Natural killer cell (primary cell): ENCODE results near the gene CCDC152. TPM values are rescaled to one million over a fixed set of nuclear protein-coding genes. Genes with fewer than 3 reads are reported as not detected.

Source experiments
- ATAC-seq, 3 donors: fragments of 150-1000 bp in 2 of 3; fragments of 200-7000 bp in 1 of 3; cut with Tn5 transposase; 1 replicate in 1 of 3; 2 replicates in 2 of 3; pipeline ENCODE4 v1.10.0; 2021; ENCODE audit warnings: mild to moderate bottlenecking in 2 of 3, moderate library complexity in 2 of 3
- DNase-seq, 2 donors: peaks; one replicate each; pipeline versions ENCODE4 v3.0.0 to v3.0.0-alpha.2; 2013 to 2021; ENCODE audit warnings: mixed read lengths in 1 of 2
- H3K27ac ChIP-seq: one replicate; pipeline ENCODE4 v1.5.1; 2013; ENCODE audit warnings: mild to moderate bottlenecking, low read length
- H3K27me3 ChIP-seq: one replicate; pipeline ENCODE4 v1.6.1; 2013; ENCODE audit warnings: low read length; ENCODE audit not compliant: control insufficient read depth, insufficient read depth
- H3K36me3 ChIP-seq: one replicate; pipeline ENCODE4 v1.6.1; 2013; ENCODE audit warnings: low read length; ENCODE audit not compliant: control insufficient read depth, insufficient read depth
- H3K4me1 ChIP-seq: one replicate; pipeline ENCODE4 v1.6.1; 2013; ENCODE audit warnings: low read length; ENCODE audit not compliant: control insufficient read depth, insufficient read depth
- H3K4me3 ChIP-seq: one replicate; pipeline ENCODE4 v1.5.1; 2013; ENCODE audit warnings: low read length
- H3K9me3 ChIP-seq: one replicate; pipeline ENCODE4 v1.6.1; 2013; ENCODE audit warnings: low read length; ENCODE audit not compliant: control insufficient read depth, insufficient read depth
- H3K27ac Mint-ChIP-seq, 2 donors: one replicate each; pipeline ENCODE4 v1.8.0; 2022; ENCODE audit warnings: mild to moderate bottlenecking in 2 of 2, mixed read lengths in 2 of 2, moderate library complexity in 1 of 2
- H3K27me3 Mint-ChIP-seq, 2 donors: one replicate each; pipeline ENCODE4 v1.8.0; 2022; ENCODE audit warnings: low read depth in 2 of 2, mixed read lengths in 2 of 2
- H3K36me3 Mint-ChIP-seq: one replicate; pipeline ENCODE4 v1.8.0; 2022; ENCODE audit warnings: mixed read lengths
- H3K4me1 Mint-ChIP-seq, 2 donors: one replicate each; pipeline ENCODE4 v1.8.0; 2022; ENCODE audit warnings: mixed read lengths in 2 of 2
- H3K4me3 Mint-ChIP-seq: one replicate; pipeline ENCODE4 v1.8.0; 2022; ENCODE audit warnings: mild to moderate bottlenecking, moderate library complexity, mixed read lengths
- H3K9me3 Mint-ChIP-seq, 2 donors: one replicate each; pipeline ENCODE4 v1.8.0; 2022; ENCODE audit warnings: mixed read lengths in 2 of 2
- WGBS: methylation state at CpG from one replicate; pipeline ENCODE4 v1.1.7; 2013; ENCODE audit warnings: missing lambda C conversion rate; ENCODE audit not compliant: insufficient coverage; 5-methylcytosine and 5-hydroxymethylcytosine counted together
- intact Hi-C: fragments of 100-400 bp; cut with micrococcal nuclease; formaldehyde crosslinking; loops from one replicate; pipeline ENCODE4 v1.14.2; 2022
- total RNA-seq, 4 donors: library from RNA; stranded (reverse); fragments of 120-200 nt in 1 of 4; gene quantifications; one replicate each; pipeline versions ENCODE4 v1.2.3 to v1.2.4, GENCODE V29; 2013 to 2022
- TF ChIP-seq, protein P1 (sequence below): fragments of 200-600 bp; IDR thresholded peaks from one replicate; pipeline ENCODE4 v1.8.0; 2022; ENCODE audit warnings: antibody characterized with exemption

The CCDC152 gene
- total RNA-seq, 3 donors from 2014 or later (not counting 1 experiment from before 2014, with no cell fraction given): 4.0 to 4.9 (median 4.0) TPM

DNA sequence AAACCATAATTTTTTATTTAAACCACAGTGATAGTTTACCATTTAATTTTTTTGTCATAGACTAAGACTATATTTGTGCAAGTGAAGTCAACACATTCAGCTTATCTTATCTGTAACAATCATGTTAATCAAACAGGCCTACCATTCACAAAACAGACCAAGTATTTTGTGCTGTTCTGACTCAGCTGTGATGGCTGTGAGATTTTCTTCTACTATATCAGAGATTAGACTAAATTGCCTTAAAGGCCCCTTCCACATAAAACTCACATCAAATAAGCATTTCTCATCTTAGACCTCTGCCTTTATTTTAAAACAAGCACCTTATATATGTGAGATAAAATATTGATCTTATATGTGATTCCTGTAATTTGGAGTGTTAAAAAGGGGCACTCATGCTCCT lies 13.4 kb downstream of the CCDC152 start:
- DNase-seq: no peak
- no peaks in the 10 kb centered on the region for H3K4me1 Mint-ChIP-seq
- Histone ChIP-seq H3K9me3 (no peaks in the 10 kb centered on the region), H3K36me3 (no peaks in the 10 kb centered on the region), H3K4me3 (no peak overlapping the region), H3K4me1 (no peaks in the 10 kb centered on the region), H3K27ac (no peak overlapping the region), H3K27me3 (no peaks in the 10 kb centered on the region)
- H3K9me3 Mint-ChIP-seq: no peaks in the 10 kb centered on the region
- peaks cover 4 to 5% of the 10 kb centered on the region in 2 donors for H3K27me3 Mint-ChIP-seq
- ATAC-seq: no peak
- intact Hi-C loops: no loop called here
- H3K36me3 Mint-ChIP-seq: no peaks in the 10 kb centered on the region
- H3K27ac Mint-ChIP-seq: no peak overlapping the region
- TF ChIP-seq, protein P1, sequence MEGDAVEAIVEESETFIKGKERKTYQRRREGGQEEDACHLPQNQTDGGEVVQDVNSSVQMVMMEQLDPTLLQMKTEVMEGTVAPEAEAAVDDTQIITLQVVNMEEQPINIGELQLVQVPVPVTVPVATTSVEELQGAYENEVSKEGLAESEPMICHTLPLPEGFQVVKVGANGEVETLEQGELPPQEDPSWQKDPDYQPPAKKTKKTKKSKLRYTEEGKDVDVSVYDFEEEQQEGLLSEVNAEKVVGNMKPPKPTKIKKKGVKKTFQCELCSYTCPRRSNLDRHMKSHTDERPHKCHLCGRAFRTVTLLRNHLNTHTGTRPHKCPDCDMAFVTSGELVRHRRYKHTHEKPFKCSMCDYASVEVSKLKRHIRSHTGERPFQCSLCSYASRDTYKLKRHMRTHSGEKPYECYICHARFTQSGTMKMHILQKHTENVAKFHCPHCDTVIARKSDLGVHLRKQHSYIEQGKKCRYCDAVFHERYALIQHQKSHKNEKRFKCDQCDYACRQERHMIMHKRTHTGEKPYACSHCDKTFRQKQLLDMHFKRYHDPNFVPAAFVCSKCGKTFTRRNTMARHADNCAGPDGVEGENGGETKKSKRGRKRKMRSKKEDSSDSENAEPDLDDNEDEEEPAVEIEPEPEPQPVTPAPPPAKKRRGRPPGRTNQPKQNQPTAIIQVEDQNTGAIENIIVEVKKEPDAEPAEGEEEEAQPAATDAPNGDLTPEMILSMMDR: no peak
- H3K4me3 Mint-ChIP-seq: no peak overlapping the region

GRCh38 chr5:42772265-42772993 lies 15.8 kb downstream of the CCDC152 start:
- Mint-ChIP-seq H3K36me3 (no peaks in the 10 kb centered on the region), H3K9me3 (no peaks in the 10 kb centered on the region), H3K4me1 (no peaks in the 10 kb centered on the region), H3K4me3 (no peak overlapping the region), H3K27ac (no peak overlapping the region), H3K27me3 (peaks cover 4 to 5% of the 10 kb centered on the region in 2 donors)
- TF ChIP-seq, protein P1: no peak
- 90% methylated on average over 12 of the region's 13 CpGs for WGBS
- Histone ChIP-seq H3K4me1 (no peaks in the 10 kb centered on the region), H3K27me3 (no peaks in the 10 kb centered on the region), H3K27ac (no peak overlapping the region), H3K36me3 (no peaks in the 10 kb centered on the region), H3K9me3 (no peaks in the 10 kb centered on the region), H3K4me3 (no peak overlapping the region)
- intact Hi-C loops: no loop called here
- DNase-seq (no peak), ATAC-seq (no peak)

GRCh38 chr5:42779083-42779482 lies 22.5 kb downstream of the CCDC152 start:
- Histone ChIP-seq H3K36me3 (no peaks in the 10 kb centered on the region), H3K27ac (no peak overlapping the region), H3K4me3 (no peak overlapping the region), H3K27me3 (no peaks in the 10 kb centered on the region), H3K9me3 (no peaks in the 10 kb centered on the region), H3K4me1 (no peaks in the 10 kb centered on the region)
- no peaks in the 10 kb centered on the region for H3K9me3 Mint-ChIP-seq
- no peaks in the 10 kb centered on the region for H3K36me3 Mint-ChIP-seq
- H3K27me3 Mint-ChIP-seq: no peaks in the 10 kb centered on the region
- H3K27ac Mint-ChIP-seq: no peak overlapping the region
- ATAC-seq (no peak), DNase-seq (no peak)
- WGBS: 79% methylated on average over 1 of the region's 1 CpG
- intact Hi-C loops: no loop called here
- no peak overlapping the region for H3K4me3 Mint-ChIP-seq
- no peaks in the 10 kb centered on the region for H3K4me1 Mint-ChIP-seq
- TF ChIP-seq, protein P1: no peak

- intact Hi-C loops: no loop called here
- Mint-ChIP-seq H3K9me3 (peaks cover 2 to 4% of the 10 kb centered on the region in 2 donors), H3K27ac (no peak overlapping the region), H3K4me3 (no peak overlapping the region), H3K36me3 (peaks cover 5% of the 10 kb centered on the region), H3K4me1 (no peaks in the 10 kb centered on the region), H3K27me3 (no peaks in the 10 kb centered on the region)
- Histone ChIP-seq H3K27me3 (no peaks in the 10 kb centered on the region), H3K9me3 (no peaks in the 10 kb centered on the region), H3K4me3 (no peak overlapping the region), H3K27ac (no peak overlapping the region), H3K4me1 (no peaks in the 10 kb centered on the region), H3K36me3 (no peaks in the 10 kb centered on the region)
- DNase-seq (no peak), ATAC-seq (no peak)
- WGBS: 96% methylated on average over 1 of the region's 1 CpG
- TF ChIP-seq, protein P1: no peak
Measured at GRCh38 chr5:42781584-42781983, 25.0 kb downstream of the CCDC152 start.
